Neural cell (in vitro differentiated cells): ENCODE data around the gene B2M. TPM values are rescaled to one million over a fixed set of nuclear protein-coding genes. Genes with fewer than 3 reads are reported as not detected.

Experiments
- polyA plus RNA-seq: library from polyadenylated mRNA; depleted of rRNA; stranded (reverse); fragments of >200 nt; gene quantifications from 2 replicates; pipeline ENCODE4 v1.2.3, GENCODE V29; 2014
- small RNA-seq, 3 experiments: library from RNA; depleted of rRNA; stranded (forward); fragments of <200 nt; gene quantifications; one replicate each; pipeline ENCODE3, GENCODE V24; 2012

B2M gene
- polyA plus RNA-seq, 1 donor from 2014 or later, result 15.6 TPM

Small RNAs within 50 kb of the gene (small RNA-seq; reads per million reads assigned to genes)
- gene RF00019, result 0 to 1.2 (median 0) reads per million in 3 experiments

Other genes with a start within 250 kb of the B2M start
- 51.4 and 52.9 TPM in 2 replicates for gene EIF3J, start 174.4 kb upstream of the B2M start, polyA plus RNA-seq
- gene SPG11, start 47.9 kb upstream of the B2M start, polyA plus RNA-seq, result 52.2 and 58.4 TPM in 2 replicates
- not detected in 2 replicates for gene PATL2, start 194 bp upstream of the B2M start, polyA plus RNA-seq
- 34.0 and 38.3 TPM in 2 replicates for gene TRIM69, start 25.0 kb downstream of the B2M start, polyA plus RNA-seq
- gene TERB2, start 245.2 kb downstream of the B2M start, polyA plus RNA-seq, result not detected in 2 replicates